ENCODE measurements around the gene PLEKHN1. TPM values are rescaled to one million over a fixed set of nuclear protein-coding genes. Genes with fewer than 3 reads are reported as not detected.

The PLEKHN1 gene
- total and polyA plus RNA-seq, 2 donors (not counting 3 experiments of a cell fraction or from before 2014, with no cell fraction given), result 0.29 to 0.88 TPM

GRCh38 chr1:918843-919242, 47.4 kb upstream of the PLEKHN1 start:
- FAIRE-seq (no peak), DNase-seq (ENCODE audit: low read depth, low spot score) (no peak)
- BruUV-seq (replicated peaks), result no TSS peak
- Histone ChIP-seq H3K27ac (ENCODE audit: insufficient read depth, low read depth, low read length) (no peak overlapping the region), H3K9me3 (replicated peaks; ENCODE audit: control insufficient read depth, insufficient read depth, low read length) (no peaks in the 10 kb centered on the region), H3K9ac (replicated peaks; ENCODE audit: extremely low read depth, insufficient read depth, low read length) (no peak overlapping the region), H3K4me2 (ENCODE audit: insufficient read depth, low read length) (no peak overlapping the region), H3K36me3 (ENCODE audit: control insufficient read depth in 2 of 2, extremely low read depth in 1 of 2, insufficient read depth in 2 of 2, low read length in 2 of 2) (no peaks in the 10 kb centered on the region), H4K20me1 (replicated peaks; ENCODE audit: control insufficient read depth, extremely low read depth, insufficient read depth, low read length) (no peaks in the 10 kb centered on the region), H3K79me2 (ENCODE audit: control insufficient read depth, insufficient read depth, low read length) (no peaks in the 10 kb centered on the region), H2AFZ (ENCODE audit: low read depth, low read length) (no peak overlapping the region), H3K4me3 (replicated peaks in 1 of 3; ENCODE audit: insufficient read depth in 1 of 3, low read depth in 1 of 3, low read length in 3 of 3) (no peak overlapping the region), H3K9me1 (replicated peaks; ENCODE audit: control insufficient read depth, extremely low read depth, insufficient read depth, low read length) (no peaks in the 10 kb centered on the region), H3K27me3 (ENCODE audit: control insufficient read depth in 2 of 2, insufficient read depth in 2 of 2, low read length in 2 of 2) (peaks cover 10 to 14% of the 10 kb centered on the region in 2 experiments), H3K4me1 (ENCODE audit: control insufficient read depth, extremely low read depth, insufficient read depth, low read length) (no peaks in the 10 kb centered on the region)
- ChIA-PET CTCF (interaction anchor here (0.6 kb wide), 1 partner anchor 17 kb away, joined by 3 read pairs; no protein-coding TSS in a partner anchor), POLR2A (no interaction called here)
- TF ChIP-seq FOS (IDR thresholded peaks at IDR 0.05; ENCODE audit: borderline replicate concordance, insufficient read depth, low read length) (no peak), JUN (IDR thresholded peaks at IDR 0.05; ENCODE audit: borderline replicate concordance, insufficient read depth, insufficient read length, low read depth) (no peak), POLR2AphosphoS5 (IDR thresholded peaks at IDR 0.05; ENCODE audit: insufficient read depth, low read depth, low read length) (no peak), MYC (IDR thresholded peaks at IDR 0.05; ENCODE audit: low read depth, low read length) (no peak), MAX (IDR thresholded peaks at IDR 0.05; ENCODE audit: insufficient read depth, insufficient read length) (no peak), EZH2 (IDR thresholded peaks at IDR 0.05; ENCODE audit: borderline replicate concordance, low read depth, low read length, severe bottlenecking) (no peak), CTCF (IDR thresholded peaks at IDR 0.05; ENCODE audit: extremely low read depth in 1 of 2, insufficient read depth in 1 of 2, low read depth in 1 of 2, low read length in 2 of 2) (no peak), GATA2 (IDR thresholded peaks at IDR 0.05; ENCODE audit: insufficient read depth, insufficient read length, low read depth, low read length) (no peak), POLR2A (IDR thresholded peaks at IDR 0.05; ENCODE audit: low read depth, low read length) (no peak)
- intact Hi-C loops (cut with micrococcal nuclease) (no loop called here), dilution Hi-C loops (cut with MboI; ENCODE audit: extremely low pct_ligation_motif_present, low sequenced_read_pairs) (no loop called here)

All from endothelial cell of umbilical vein (primary cell).